RWPE1 (cell line): ENCODE results near the gene UFC1.
"Not testable (repeated sequence)": the region's sequence is repeated elsewhere in the genome, so short reads cannot be mapped to it uniquely, and the experiment has no call there.

Source experiments
- CTCF ChIA-PET: fragments of 350-600 bp; sonication (Branson Sonifier 250); formaldehyde crosslinking; extraction: SDS; loops from one replicate; lab custom pipeline; 2021; lab: Yijun Ruan, JAX
- POLR2A ChIA-PET: fragments of 400-600 bp; formaldehyde crosslinking; extraction: SDS; loops from one replicate; lab custom pipeline; 2020; ENCODE audit warnings: antibody characterized with exemption; ENCODE audit not compliant: low non-redundant PET; lab: Yijun Ruan, JAX
- DNase-seq: peaks from one replicate; pipeline ENCODE4 v3.0.0; 2012; ENCODE audit warnings: low spot score
- H3K27ac ChIP-seq: fragments of 450-650 bp; 2 replicates; pipeline ENCODE4 v1.5.1; 2017
- CTCF ChIP-seq: fragments of 450-650 bp; conservative IDR thresholded peaks from 2 replicates; pipeline ENCODE4 v1.5.1; 2017; ENCODE audit warnings: low read depth, mild to moderate bottlenecking

The UFC1 gene

GRCh38 chr1:161115132-161115711 is 38.6 kb upstream of the UFC1 start:
- peak; percentile 90 for DNase-seq
- H3K27ac ChIP-seq: peak overlapping the region; percentile 96
- no peak for TF ChIP-seq CTCF
- POLR2A ChIA-PET: no interaction called here
- CTCF ChIA-PET: interaction anchor here (0.6 to 0.7 kb wide), 2 partner anchors 69 to 163 kb away, joined by 3 to 4 read pairs; no protein-coding TSS in a partner anchor

- ChIA-PET CTCF (interaction anchor here (0.9 kb wide), 1 partner anchor 44 kb away, joined by 3 read pairs; no protein-coding TSS in a partner anchor), POLR2A (interaction anchor here (0.6 kb wide), 1 partner anchor 215 kb away, joined by 3 read pairs; no protein-coding TSS in a partner anchor)
- peak overlapping the region; percentile 96 for H3K27ac ChIP-seq
- not testable (repeated sequence) for DNase-seq
These were observed 37.8 kb upstream of the UFC1 start for GRCh38 chr1:161115961-161116360.

- TF ChIP-seq CTCF: no peak
- ChIA-PET CTCF (no interaction called here), POLR2A (interaction anchor here (0.6 kb wide), 1 partner anchor 12 kb away, joined by 7 read pairs; no protein-coding TSS in a partner anchor)
- peak within 1 kb of the TSS; percentile 96 for H3K27ac ChIP-seq
- peak; percentile 80 for DNase-seq
These were observed 35.8 kb upstream of the UFC1 start, which contains the start of the genes NIT1 and PFDN2 for GRCh38 chr1:161117759-161118581. NIT1 (plus strand) TSS chr1:161118105; CDS start chr1:161118177, 72 bp downstream. PFDN2 (minus strand) TSS chr1:161118037; CDS start chr1:161118026, 11 bp downstream.

GRCh38 chr1:161119092-161119903 is 34.5 kb upstream of the UFC1 start:
- DNase-seq: peak; percentile 68
- H3K27ac ChIP-seq: peak overlapping the region; percentile 96
- CTCF ChIA-PET: no interaction called here
- POLR2A ChIA-PET: no interaction called here
- peak; percentile 32; the same call in 1 of the 2 replicates for TF ChIP-seq CTCF

- CTCF ChIA-PET: interaction anchor here (0.9 kb wide), 1 partner anchor 20 kb away, joined by 3 read pairs; no protein-coding TSS in a partner anchor
- no peak for TF ChIP-seq CTCF
- no peak overlapping the region for H3K27ac ChIP-seq
- no peak for DNase-seq
- POLR2A ChIA-PET: no interaction called here
These were observed 32.6 kb upstream of the UFC1 start for GRCh38 chr1:161121042-161121650.

GRCh38 chr1:161121834-161122233 is 31.9 kb upstream of the UFC1 start:
- no peak for TF ChIP-seq CTCF
- DNase-seq: no peak
- H3K27ac ChIP-seq: peak overlapping the region; percentile 43; the same call in 1 of the 2 replicates
- CTCF ChIA-PET: interaction anchor here (0.6 to 0.9 kb wide), 2 partner anchors 19 to 345 kb away, joined by 3 to 4 read pairs; no protein-coding TSS in a partner anchor
- POLR2A ChIA-PET: interaction anchor here (0.6 kb wide), 1 partner anchor 11 kb away, joined by 6 read pairs; no protein-coding TSS in a partner anchor
